Vagina (tissue), 2 donors: ENCODE results near the gene TAF11L3.

Experiments used
- CTCF ChIP-seq, 3 experiments: fragments of 450-650 bp in 2 of 3; fragments of 200-600 bp in 1 of 3; sonication (generic) in 1 of 3; IDR thresholded peaks; one replicate each; pipeline ENCODE4 v1.5.1; 2017 to 2019; ENCODE audit warnings: antibody characterized with exemption in 3 of 3, mild to moderate bottlenecking in 2 of 3, moderate library complexity in 2 of 3
- POLR2A ChIP-seq, 2 donors: fragments of 450-650 bp; IDR thresholded peaks; one replicate each; pipeline ENCODE4 v1.6.1; 2017; ENCODE audit warnings: antibody characterized with exemption in 2 of 2, mild to moderate bottlenecking in 2 of 2, moderate library complexity in 2 of 2

GRCh38 chr5:17497446-17497845 is 20.7 kb upstream of the TAF11L3 start:
- TF ChIP-seq CTCF (IDR thresholded peaks at IDR 0.05), result no peak
- no peak for TF ChIP-seq POLR2A (IDR thresholded peaks at IDR 0.05)
